GM12878 (cell line): ENCODE results near the gene INTS13. TPM values are rescaled to one million over a fixed set of nuclear protein-coding genes. Genes with fewer than 3 reads are reported as not detected.

Experiments
- ATAC-seq: fragments of 200-7000 bp; cut with Tn5 transposase; 3 replicates; pipeline ENCODE4 v1.9.1; 2020; ENCODE audit warnings: mild to moderate bottlenecking, moderate library complexity
- BruUV-seq: library from RNA; stranded (reverse); fragments of 400-500 nt; replicated peaks from 2 replicates; lab custom pipeline; 2021; lab: Mats Ljungman, UMichigan
- CTCF ChIA-PET: fragments of 300-600 bp; sonication (Branson Sonifier 250); formaldehyde crosslinking; extraction: SDS; loops from one replicate; lab custom pipeline; 2021; ENCODE audit warnings: inconsistent platforms; lab: Yijun Ruan, JAX
- POLR2A ChIA-PET: fragments of 350-600 bp; formaldehyde crosslinking; extraction: SDS; loops from one replicate; lab custom pipeline; 2021; ENCODE audit warnings: inconsistent platforms; lab: Charles Lee
- RAD21 ChIA-PET: fragments of 300-600 bp; sonication (Branson Sonifier 250); formaldehyde crosslinking; loops from one replicate; lab custom pipeline; 2023; ENCODE audit warnings: antibody characterized with exemption; ENCODE audit not compliant: unreplicated experiment; lab: Charles Lee
- SMC1A ChIA-PET: fragments of 300-600 bp; sonication (Branson Sonifier 250); formaldehyde crosslinking; loops from one replicate; lab custom pipeline; 2023; ENCODE audit not compliant: unreplicated experiment, uncharacterized antibody; lab: Charles Lee
- DNase-seq: peaks from one replicate; pipeline ENCODE4 v3.0.0-alpha.2; 2011; ENCODE audit warnings: low read depth, low spot score
- FAIRE-seq: peaks from 3 replicates; lab custom pipeline; 2011; peaks lifted over from hg19 to GRCh38; lab: Jason Lieb, UNC
- H2AFZ ChIP-seq: 2 replicates; pipeline ENCODE4 v1.6.0; 2011; ENCODE audit warnings: low read depth, low read length, control low read depth; ENCODE audit not compliant: control insufficient read depth
- H3K27ac ChIP-seq: 2 replicates; pipeline ENCODE4 v1.5.1; 2011; ENCODE audit warnings: control low read depth; ENCODE audit not compliant: control insufficient read depth, insufficient read depth
- H3K27me3 ChIP-seq, 2 experiments: replicated peaks in 1 of 2; 2 replicates each; pipeline versions ENCODE4 v1.6.0 to v1.6.1; 2011; ENCODE audit warnings: low read length in 1 of 2; ENCODE audit not compliant: control insufficient read depth in 2 of 2, insufficient read depth in 2 of 2
- H3K36me3 ChIP-seq, 2 experiments: 2 replicates each; pipeline ENCODE4 v1.5.1; 2011; ENCODE audit warnings: low read length in 1 of 2; ENCODE audit not compliant: control insufficient read depth in 2 of 2, insufficient read depth in 2 of 2
- H3K4me1 ChIP-seq: 2 replicates; pipeline ENCODE4 v1.6.1; 2011; ENCODE audit warnings: mild to moderate bottlenecking, low read length, moderate library complexity, mixed read lengths; ENCODE audit not compliant: control insufficient read depth, insufficient read depth
- H3K4me2 ChIP-seq: 2 replicates; pipeline ENCODE4 v1.6.0; 2011; ENCODE audit warnings: control low read depth; ENCODE audit not compliant: control insufficient read depth, insufficient read depth
- H3K4me3 ChIP-seq: fragments of 200-600 bp; sonication (generic); 2 replicates; pipeline ENCODE4 v1.5.1; 2016
- H3K79me2 ChIP-seq: 2 replicates; pipeline ENCODE4 v1.6.0; 2011; ENCODE audit warnings: low read length; ENCODE audit not compliant: control insufficient read depth, insufficient read depth
- H3K9ac ChIP-seq: 2 replicates; pipeline ENCODE4 v1.8.0; 2011; ENCODE audit warnings: low read length, control low read depth, mixed read lengths; ENCODE audit not compliant: control insufficient read depth, insufficient read depth
- H3K9me3 ChIP-seq: replicated peaks from 3 replicates; pipeline ENCODE4 v1.5.1; 2011; ENCODE audit warnings: mild to moderate bottlenecking, low read length; ENCODE audit not compliant: control insufficient read depth, insufficient read depth
- H4K20me1 ChIP-seq: 2 replicates; pipeline ENCODE4 v1.6.0; 2011; ENCODE audit not compliant: control insufficient read depth, insufficient read depth
- HDAC6 ChIP-seq: fragments of 200-600 bp; sonication (generic); IDR thresholded peaks from one replicate; pipeline ENCODE4 v1.8.0; 2017; ENCODE audit warnings: antibody characterized with exemption; ENCODE audit not compliant: unreplicated experiment
- KDM1A ChIP-seq: fragments of 200-600 bp; sonication (generic); IDR thresholded peaks from 2 replicates; pipeline ENCODE4 v1.6.1; 2016; ENCODE audit warnings: borderline replicate concordance
- POU2F2 ChIP-seq: IDR thresholded peaks from 3 replicates; pipeline ENCODE4 v1.6.1; 2011; ENCODE audit warnings: low read depth, mild to moderate bottlenecking, low read length, borderline replicate concordance
- RBBP5 ChIP-seq: fragments of 200-600 bp; sonication (generic); conservative IDR thresholded peaks from 2 replicates; pipeline ENCODE4 v1.6.1; 2016
- SMARCA5 ChIP-seq: fragments of 450-650 bp; IDR thresholded peaks from 2 replicates; pipeline ENCODE4 v1.6.1; 2017; ENCODE audit warnings: mild to moderate bottlenecking
- SMC3 ChIP-seq: IDR thresholded peaks from 2 replicates; pipeline ENCODE4 v1.6.1; 2011; ENCODE audit warnings: low read length, improper control_type of control experiment, borderline replicate concordance
- ZNF592 ChIP-seq: fragments of 450-650 bp; IDR thresholded peaks from 2 replicates; pipeline ENCODE4 v1.6.1; 2017; ENCODE audit warnings: mild to moderate bottlenecking, moderate library complexity
- WGBS: methylation state at CpG from one replicate; pipeline ENCODE4 v1.1.6; 2016; ENCODE audit warnings: low lambda C conversion rate; ENCODE audit not compliant: insufficient replicate concordance, insufficient coverage; ENCODE audit errors: missing lambda C conversion rate; 5-methylcytosine and 5-hydroxymethylcytosine counted together
- in situ Hi-C: fragments of 300-500 bp; cut with MboI; formaldehyde crosslinking; loops from 9 replicates; pipeline ENCODE4 v1.14.3; 2018; ENCODE audit warnings: mixed read lengths
- intact Hi-C: fragments of 100-400 bp; cut with micrococcal nuclease; formaldehyde crosslinking; loops from one replicate; pipeline ENCODE4 v1.14.2; 2022; ENCODE audit not compliant: unreplicated experiment
- polyA plus RNA-seq, 11 experiments: library from polyadenylated mRNA; depleted of rRNA in 4 of 11; unstranded in 6 of 11; stranded (reverse) in 5 of 11; fragments of >200 nt; fragmentation: Nextera tagmentation in 4 of 11; fragmentation: Illumina TruSeq in 1 of 11; extraction: Ambion mirVana in 4 of 11; extraction: Trizol in 1 of 11; gene quantifications; 1 replicate in 1 of 11; 2 replicates in 10 of 11; pipeline versions ENCODE4 v1.2.1 to v1.2.3, GENCODE V29; 2011 to 2016; ENCODE audit warnings: inconsistent platforms in 2 of 11, missing spikeins in 2 of 11, low read depth in 1 of 11
- total RNA-seq, 4 experiments: library from RNA; depleted of rRNA in 3 of 4; stranded (reverse); fragments of >200 nt in 3 of 4; fragmentation: Illumina TruSeq in 1 of 4; extraction: Trizol in 1 of 4; gene quantifications; 2 replicates each; pipeline versions ENCODE4 v1.2.1 to v1.2.3, GENCODE V29; 2013 to 2021

INTS13 gene
- total and polyA plus RNA-seq, 10 of the 15 experiments (the other 5 are each of a cell fraction or from before 2014, with no cell fraction given) = 33.4 to 72.0 (median 59.9) TPM

- in situ Hi-C loops = no loop called here
- H3K9ac ChIP-seq = no peak overlapping the region
- FAIRE-seq = no peak
- H3K27ac ChIP-seq = no peak overlapping the region
- POLR2A ChIA-PET = interaction anchor here (0.6 kb wide), 2 partner anchors 75 to 361 kb away, joined by 4 to 5 read pairs; no protein-coding TSS in a partner anchor
- intact Hi-C loops = no loop called here
- RAD21 ChIA-PET = no interaction called here
- no peaks in the 10 kb centered on the region for H3K27me3 ChIP-seq
- ATAC-seq = no peak
- H2AFZ ChIP-seq = no peak overlapping the region
- H3K4me3 ChIP-seq = no peak overlapping the region
- TF ChIP-seq SMARCA5 (no peak), ZNF592 (no peak), HDAC6 (no peak), SMC3 (no peak), RBBP5 (no peak), KDM1A (no peak), POU2F2 (no peak)
- no peaks in the 10 kb centered on the region for H3K9me3 ChIP-seq
- H3K4me1 ChIP-seq = no peaks in the 10 kb centered on the region
- 92% methylated on average over 1 of the region's 1 CpG for WGBS
- H4K20me1 ChIP-seq = no peaks in the 10 kb centered on the region
- CTCF ChIA-PET = no interaction called here
- no peak overlapping the region for H3K4me2 ChIP-seq
- no peaks in the 10 kb centered on the region; the same call in 1 of the 2 replicates for H3K79me2 ChIP-seq
- peaks cover 8 to 40% of the 10 kb centered on the region in 2 experiments for H3K36me3 ChIP-seq
- no peak for DNase-seq
- no TSS peak for BruUV-seq
- SMC1A ChIA-PET = interaction anchor here (1.6 kb wide), 1 partner anchor 19 kb away, joined by 6 read pairs; no protein-coding TSS in a partner anchor
These were observed 41.0 kb upstream of the INTS13 start for GRCh38 chr12:26978801-26979200.
